ENCODE data around the gene HSD3B7. TPM values are rescaled to one million over a fixed set of nuclear protein-coding genes. Genes with fewer than 3 reads are reported as not detected.

The HSD3B7 gene
- total RNA-seq, 1 donor: 26.8 TPM

DNA sequence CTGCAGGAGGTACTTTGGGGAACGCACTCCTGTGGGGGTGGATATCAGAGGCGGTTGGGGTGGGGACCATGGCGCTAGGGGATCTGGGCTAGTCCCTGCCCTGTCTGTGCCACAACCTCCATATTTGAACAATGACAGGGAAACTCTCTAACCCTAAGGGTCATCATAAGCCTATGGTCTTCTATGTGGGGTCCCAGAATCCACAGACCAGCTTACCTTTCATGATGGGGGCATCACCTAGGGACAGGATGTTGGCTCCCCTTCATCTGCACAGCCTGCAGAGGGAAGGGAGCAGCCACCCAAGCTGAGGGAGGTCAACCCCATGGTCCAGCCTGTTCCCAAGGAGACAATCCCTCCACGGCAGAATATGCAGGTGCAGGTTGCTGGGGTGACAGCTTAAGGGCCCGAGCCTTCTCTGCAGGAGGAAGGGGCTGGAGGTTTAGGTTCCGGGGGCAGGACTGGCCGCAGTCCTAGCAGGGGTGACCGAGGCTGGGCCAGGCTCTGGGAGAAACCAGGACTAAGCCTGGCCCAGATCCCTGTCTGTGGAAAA lies 34.4 kb upstream of the HSD3B7 start:
- TF ChIP-seq, protein P1, sequence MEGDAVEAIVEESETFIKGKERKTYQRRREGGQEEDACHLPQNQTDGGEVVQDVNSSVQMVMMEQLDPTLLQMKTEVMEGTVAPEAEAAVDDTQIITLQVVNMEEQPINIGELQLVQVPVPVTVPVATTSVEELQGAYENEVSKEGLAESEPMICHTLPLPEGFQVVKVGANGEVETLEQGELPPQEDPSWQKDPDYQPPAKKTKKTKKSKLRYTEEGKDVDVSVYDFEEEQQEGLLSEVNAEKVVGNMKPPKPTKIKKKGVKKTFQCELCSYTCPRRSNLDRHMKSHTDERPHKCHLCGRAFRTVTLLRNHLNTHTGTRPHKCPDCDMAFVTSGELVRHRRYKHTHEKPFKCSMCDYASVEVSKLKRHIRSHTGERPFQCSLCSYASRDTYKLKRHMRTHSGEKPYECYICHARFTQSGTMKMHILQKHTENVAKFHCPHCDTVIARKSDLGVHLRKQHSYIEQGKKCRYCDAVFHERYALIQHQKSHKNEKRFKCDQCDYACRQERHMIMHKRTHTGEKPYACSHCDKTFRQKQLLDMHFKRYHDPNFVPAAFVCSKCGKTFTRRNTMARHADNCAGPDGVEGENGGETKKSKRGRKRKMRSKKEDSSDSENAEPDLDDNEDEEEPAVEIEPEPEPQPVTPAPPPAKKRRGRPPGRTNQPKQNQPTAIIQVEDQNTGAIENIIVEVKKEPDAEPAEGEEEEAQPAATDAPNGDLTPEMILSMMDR (IDR thresholded peaks at IDR 0.05; ENCODE audit: insufficient read depth, low read depth, low read length): no peak
- no peak for DNase-seq (ENCODE audit: low read depth)
- peak overlapping the region; percentile 94 for H3K4me3 ChIP-seq (ENCODE audit: low read depth, low read length)

- no peak overlapping the region for H3K4me3 ChIP-seq (ENCODE audit: low read depth, low read length)
- TF ChIP-seq, protein P1 (IDR thresholded peaks at IDR 0.05; ENCODE audit: insufficient read depth, low read depth, low read length): no peak
- DNase-seq (ENCODE audit: low read depth): no peak
Measured at GRCh38 chr16:30951193-30951592, 33.8 kb upstream of the HSD3B7 start.

DNA sequence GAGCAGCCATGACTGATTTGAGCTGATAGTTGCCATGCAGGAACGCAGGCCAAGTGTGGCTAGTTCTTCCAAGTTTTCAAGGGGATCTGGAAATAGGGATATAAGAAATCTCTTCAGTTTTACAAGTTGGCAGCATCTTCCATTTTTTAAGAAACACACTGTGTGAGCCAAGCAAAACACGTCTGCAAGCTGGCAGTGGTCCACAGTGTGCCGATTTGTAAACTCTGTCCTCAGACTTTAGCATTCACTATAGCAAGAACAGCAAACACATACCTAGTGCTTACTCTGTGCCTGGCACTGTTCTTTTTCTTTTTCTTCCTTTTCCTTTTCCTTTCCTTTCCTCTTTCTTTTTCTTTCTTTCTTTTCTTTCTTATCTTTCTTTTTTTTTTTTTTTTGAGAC lies 33.3 kb upstream of the HSD3B7 start:
- no peak overlapping the region for H3K4me3 ChIP-seq (ENCODE audit: low read depth, low read length)
- TF ChIP-seq, protein P1 (IDR thresholded peaks at IDR 0.05; ENCODE audit: insufficient read depth, low read depth, low read length): no peak
- peak; percentile 34 for DNase-seq (ENCODE audit: low read depth)

- TF ChIP-seq, protein P1 (IDR thresholded peaks at IDR 0.05; ENCODE audit: insufficient read depth, low read depth, low read length): no peak
- no peak overlapping the region for H3K4me3 ChIP-seq (ENCODE audit: low read depth, low read length)
- no peak for DNase-seq (ENCODE audit: low read depth)
Measured at GRCh38 chr16:30953111-30953510, 31.9 kb upstream of the HSD3B7 start.

- peak; percentile 72 for DNase-seq (ENCODE audit: low read depth)
- TF ChIP-seq, protein P1 (IDR thresholded peaks at IDR 0.05; ENCODE audit: insufficient read depth, low read depth, low read length): peak; percentile 81
- H3K4me3 ChIP-seq (ENCODE audit: low read depth, low read length): no peak overlapping the region
Measured at GRCh38 chr16:30953511-30954124, 31.4 kb upstream of the HSD3B7 start.

DNA sequence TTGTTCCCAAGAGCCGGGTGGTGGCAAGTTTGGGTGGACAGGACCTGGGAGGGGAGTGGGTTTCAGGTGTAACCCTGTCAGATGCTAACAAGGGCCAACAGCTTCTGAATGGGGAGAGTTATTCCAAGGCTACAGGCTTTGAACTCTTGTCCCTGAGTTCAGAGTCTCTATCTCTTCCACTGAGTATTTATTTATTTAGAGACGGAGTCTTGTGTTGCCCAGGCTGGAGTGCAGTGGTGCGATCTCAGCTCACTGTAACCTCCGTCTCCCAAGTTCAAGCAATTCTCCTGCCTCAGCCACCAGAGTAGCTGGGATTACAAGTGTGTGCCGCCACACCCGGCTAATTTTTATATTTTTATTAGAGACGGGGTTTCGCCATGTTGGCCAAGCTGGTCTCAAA lies 30.0 kb upstream of the HSD3B7 start:
- no peak for DNase-seq (ENCODE audit: low read depth)
- TF ChIP-seq, protein P1 (IDR thresholded peaks at IDR 0.05; ENCODE audit: insufficient read depth, low read depth, low read length): no peak
- no peak overlapping the region for H3K4me3 ChIP-seq (ENCODE audit: low read depth, low read length)
